NCI-H1930 (cell line): ENCODE measurements around the gene ABHD17B.

Source experiments
- DNase-seq, 2 experiments: peaks; one replicate each; lab custom pipeline; 2025; lab: John Stamatoyannopoulos, UW

ABHD17B gene

GRCh38 chr9:71819115-71819739, 91.8 kb downstream of the ABHD17B start:
- peak in 1 of 2 experiments; percentile 6 for DNase-seq

GRCh38 chr9:71816916-71817451, 94.0 kb downstream of the ABHD17B start:
- DNase-seq: no peak
